WTC11 (cell line): ENCODE results near the gene NEK6. TPM values are rescaled to one million over a fixed set of nuclear protein-coding genes. Genes with fewer than 3 reads are reported as not detected.

ENCODE experiments used
- ATAC-seq: fragments of 200-7000 bp; cut with Tn5 transposase; 2 replicates; pipeline ENCODE4 v1.10.0; 2021; ENCODE audit warnings: mild to moderate bottlenecking, moderate library complexity
- CTCF ChIA-PET: fragments of 300-600 bp; sonication (Branson Sonifier 250); formaldehyde crosslinking; loops from one replicate; lab custom pipeline; 2021; ENCODE audit warnings: antibody characterized with exemption; lab: Charles Lee
- POLR2A ChIA-PET: fragments of 350-600 bp; sonication (Branson Sonifier 250); formaldehyde crosslinking; loops from one replicate; lab custom pipeline; 2021; ENCODE audit warnings: antibody characterized with exemption; lab: Charles Lee
- DNase-seq: peaks from one replicate; pipeline ENCODE4 v3.0.0; 2021; ENCODE audit warnings: low spot score
- H3K27ac Mint-ChIP-seq: 2 replicates; pipeline ENCODE4 v1.8.0; 2021; ENCODE audit warnings: mixed read lengths
- H3K27me3 Mint-ChIP-seq: 2 replicates; pipeline ENCODE4 v1.8.0; 2021; ENCODE audit warnings: low read depth, mild to moderate bottlenecking, moderate library complexity, mixed read lengths
- H3K36me3 Mint-ChIP-seq: 2 replicates; pipeline ENCODE4 v1.8.0; 2021; ENCODE audit warnings: mixed read lengths
- H3K4me1 Mint-ChIP-seq: 2 replicates; pipeline ENCODE4 v1.8.0; 2022; ENCODE audit warnings: mixed read lengths
- H3K4me3 Mint-ChIP-seq: 2 replicates; pipeline ENCODE4 v1.8.0; 2021; ENCODE audit warnings: mild to moderate bottlenecking, moderate library complexity, mixed read lengths
- H3K9me3 Mint-ChIP-seq: 2 replicates; pipeline ENCODE4 v1.8.0; 2021; ENCODE audit warnings: mixed read lengths
- ATF2 ChIP-seq: sonication (generic); formaldehyde crosslinking; IDR thresholded peaks from 2 replicates; pipeline ENCODE4 v1.8.1; 2022; ENCODE audit warnings: low read depth, missing genetic modification reagents, borderline replicate concordance
- CBFB ChIP-seq: sonication (generic); formaldehyde crosslinking; IDR thresholded peaks from 2 replicates; pipeline ENCODE4 v1.8.1; 2022; ENCODE audit warnings: mild to moderate bottlenecking, low read depth, missing genetic modification reagents
- CDX4 ChIP-seq: fragments of 250-450 bp; sonication (Bioruptor Pico); IDR thresholded peaks from 2 replicates; pipeline ENCODE4 v1.9.0; 2021; ENCODE audit warnings: moderate library complexity, mild to moderate bottlenecking, inconsistent platforms, borderline replicate concordance
- CREB1 ChIP-seq: sonication (generic); formaldehyde crosslinking; IDR thresholded peaks from 2 replicates; pipeline ENCODE4 v1.8.0; 2023; ENCODE audit warnings: mild to moderate bottlenecking, missing genetic modification reagents
- EMX1 ChIP-seq: fragments of 250-450 bp; sonication (Bioruptor Pico); IDR thresholded peaks from 2 replicates; pipeline ENCODE4 v1.8.0; 2021; ENCODE audit warnings: mild to moderate bottlenecking
- FOXJ3 ChIP-seq: sonication (generic); formaldehyde crosslinking; IDR thresholded peaks from 2 replicates; pipeline ENCODE4 v1.9.0; 2021; ENCODE audit warnings: missing genetic modification reagents, mild to moderate bottlenecking, borderline replicate concordance
- IRF1 ChIP-seq: sonication (generic); formaldehyde crosslinking; IDR thresholded peaks from 2 replicates; pipeline ENCODE4 v1.8.0; 2023; ENCODE audit warnings: missing genetic modification reagents
- MLX ChIP-seq: sonication (generic); formaldehyde crosslinking; IDR thresholded peaks from 2 replicates; pipeline ENCODE4 v1.8.1; 2023; ENCODE audit warnings: mild to moderate bottlenecking, missing genetic modification reagents, moderate library complexity
- MYBL2 ChIP-seq: sonication (generic); formaldehyde crosslinking; IDR thresholded peaks from 2 replicates; pipeline ENCODE4 v1.8.1; 2023; ENCODE audit warnings: mild to moderate bottlenecking, moderate library complexity, missing genetic modification reagents
- NR2C2 ChIP-seq: sonication (generic); formaldehyde crosslinking; IDR thresholded peaks from 2 replicates; pipeline ENCODE4 v1.8.0; 2022; ENCODE audit warnings: mild to moderate bottlenecking, missing genetic modification reagents
- RORB ChIP-seq: fragments of 250-450 bp; sonication (Bioruptor Pico); IDR thresholded peaks from 2 replicates; pipeline ENCODE4 v1.9.0; 2021; ENCODE audit warnings: mild to moderate bottlenecking
- TCF7 ChIP-seq: sonication (generic); formaldehyde crosslinking; IDR thresholded peaks from 2 replicates; pipeline ENCODE4 v1.8.0; 2022; ENCODE audit warnings: mild to moderate bottlenecking, low read depth, missing genetic modification reagents, moderate library complexity
- ZNF232 ChIP-seq: sonication (generic); formaldehyde crosslinking; IDR thresholded peaks from 2 replicates; pipeline ENCODE4 v1.8.0; 2022; ENCODE audit warnings: mild to moderate bottlenecking, missing genetic modification reagents
- ZNF317 ChIP-seq: sonication (generic); formaldehyde crosslinking; IDR thresholded peaks from 2 replicates; pipeline ENCODE4 v1.8.1; 2023; ENCODE audit warnings: low read depth, mild to moderate bottlenecking, moderate library complexity, missing genetic modification reagents, borderline replicate concordance
- total RNA-seq: library from RNA; stranded (reverse); gene quantifications from 3 replicates; pipeline ENCODE4 v1.2.3, GENCODE V29; 2021
- TF ChIP-seq, protein P1 (sequence below): sonication (generic); formaldehyde crosslinking; IDR thresholded peaks from 2 replicates; pipeline ENCODE4 v1.8.1; 2022; ENCODE audit warnings: low read depth, mild to moderate bottlenecking, moderate library complexity, missing genetic modification reagents, borderline replicate concordance
- TF ChIP-seq, protein P2 (sequence below): sonication (generic); formaldehyde crosslinking; IDR thresholded peaks from 2 replicates; pipeline ENCODE4 v1.8.0; 2022; ENCODE audit warnings: missing genetic modification reagents
- TF ChIP-seq, protein P3 (sequence below): sonication (generic); formaldehyde crosslinking; IDR thresholded peaks from 2 replicates; pipeline ENCODE4 v1.8.1; 2023; ENCODE audit warnings: mild to moderate bottlenecking, missing genetic modification reagents
- TF ChIP-seq, protein P4 (sequence below): sonication (generic); formaldehyde crosslinking; conservative IDR thresholded peaks from 2 replicates; pipeline ENCODE4 v1.8.1; 2022; ENCODE audit warnings: mild to moderate bottlenecking, missing genetic modification reagents
- TF ChIP-seq, protein P5 (sequence below): sonication (generic); formaldehyde crosslinking; IDR thresholded peaks from 2 replicates; pipeline ENCODE4 v1.8.0; 2022; ENCODE audit warnings: mild to moderate bottlenecking, missing genetic modification reagents
- TF ChIP-seq, protein P6 (sequence below): fragments of 250-450 bp; sonication (Bioruptor Pico); IDR thresholded peaks from 2 replicates; pipeline ENCODE4 v2.1.2; 2022; ENCODE audit warnings: mild to moderate bottlenecking, moderate library complexity

NEK6 gene
- total RNA-seq, 1 experiment from 2014 or later = 23.0 TPM

- ATAC-seq (no peak), DNase-seq (no peak)
- Mint-ChIP-seq H3K9me3 (no peaks in the 10 kb centered on the region), H3K27ac (peak overlapping the region; percentile 78), H3K4me3 (no peak overlapping the region), H3K36me3 (peaks cover 41% of the 10 kb centered on the region), H3K27me3 (no peaks in the 10 kb centered on the region), H3K4me1 (no peaks in the 10 kb centered on the region)
- POLR2A ChIA-PET = no interaction called here
- TF ChIP-seq RORB (CRISPR knock-in tag) (no peak), MLX (CRISPR knock-in tag) (no peak)
- CTCF ChIA-PET = interaction anchor here (0.6 kb wide), 1 partner anchor 10 kb away, joined by 10 read pairs; no protein-coding TSS in a partner anchor
Measured at GRCh38 chr9:124352616-124353015, 94.9 kb downstream of the NEK6 start.

DNA sequence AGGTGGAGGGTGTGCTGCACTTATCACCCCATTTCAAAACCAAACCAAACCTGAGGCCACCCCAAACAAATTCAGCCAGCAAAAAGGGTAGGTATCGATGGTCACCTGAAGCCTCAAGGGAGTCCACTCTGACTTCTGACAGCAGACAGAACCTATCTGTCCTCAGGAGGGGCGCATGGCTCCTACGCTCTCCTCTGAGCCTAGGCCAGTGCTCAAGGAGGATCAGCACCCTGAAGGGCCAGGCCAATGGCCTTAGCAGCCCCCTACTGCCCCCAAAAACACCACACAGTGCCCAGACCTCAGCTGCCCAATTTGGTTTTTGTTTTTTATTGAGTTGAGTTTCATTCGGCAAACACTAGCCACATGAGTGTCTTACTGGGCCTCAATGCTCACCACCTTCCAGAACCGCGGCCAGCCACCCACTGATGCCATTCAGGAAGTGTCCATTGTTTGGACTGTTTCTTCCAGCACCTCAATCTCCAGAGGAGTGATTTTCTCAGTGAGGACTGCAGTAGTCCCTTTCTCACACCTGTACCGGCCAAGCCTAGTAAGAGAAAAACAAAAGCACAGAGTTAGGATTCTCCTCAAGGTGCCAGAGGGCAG is 95.5 kb downstream of the NEK6 start:
- H3K36me3 Mint-ChIP-seq = peaks cover 39% of the 10 kb centered on the region
- no peaks in the 10 kb centered on the region for H3K9me3 Mint-ChIP-seq
- ChIA-PET CTCF (interaction anchor here (0.6 kb wide), 1 partner anchor 10 kb away, joined by 10 read pairs; no protein-coding TSS in a partner anchor), POLR2A (no interaction called here)
- no peak overlapping the region for H3K4me3 Mint-ChIP-seq
- TF ChIP-seq ATF2 (no peak), FOXJ3 (CRISPR knock-in tag) (no peak), CBFB (no peak), TCF7 (no peak), ZNF232 (no peak), EMX1 (CRISPR knock-in tag) (no peak), MYBL2 (CRISPR knock-in tag) (no peak), IRF1 (CRISPR knock-in tag) (no peak), NR2C2 (CRISPR knock-in tag) (no peak), CDX4 (CRISPR knock-in tag) (no peak), ZNF317 (CRISPR knock-in tag) (no peak), CREB1 (no peak)
- TF ChIP-seq, protein P1, sequence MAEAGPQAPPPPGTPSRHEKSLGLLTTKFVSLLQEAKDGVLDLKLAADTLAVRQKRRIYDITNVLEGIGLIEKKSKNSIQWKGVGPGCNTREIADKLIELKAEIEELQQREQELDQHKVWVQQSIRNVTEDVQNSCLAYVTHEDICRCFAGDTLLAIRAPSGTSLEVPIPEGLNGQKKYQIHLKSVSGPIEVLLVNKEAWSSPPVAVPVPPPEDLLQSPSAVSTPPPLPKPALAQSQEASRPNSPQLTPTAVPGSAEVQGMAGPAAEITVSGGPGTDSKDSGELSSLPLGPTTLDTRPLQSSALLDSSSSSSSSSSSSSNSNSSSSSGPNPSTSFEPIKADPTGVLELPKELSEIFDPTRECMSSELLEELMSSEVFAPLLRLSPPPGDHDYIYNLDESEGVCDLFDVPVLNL = no peak
- TF ChIP-seq, protein P2, sequence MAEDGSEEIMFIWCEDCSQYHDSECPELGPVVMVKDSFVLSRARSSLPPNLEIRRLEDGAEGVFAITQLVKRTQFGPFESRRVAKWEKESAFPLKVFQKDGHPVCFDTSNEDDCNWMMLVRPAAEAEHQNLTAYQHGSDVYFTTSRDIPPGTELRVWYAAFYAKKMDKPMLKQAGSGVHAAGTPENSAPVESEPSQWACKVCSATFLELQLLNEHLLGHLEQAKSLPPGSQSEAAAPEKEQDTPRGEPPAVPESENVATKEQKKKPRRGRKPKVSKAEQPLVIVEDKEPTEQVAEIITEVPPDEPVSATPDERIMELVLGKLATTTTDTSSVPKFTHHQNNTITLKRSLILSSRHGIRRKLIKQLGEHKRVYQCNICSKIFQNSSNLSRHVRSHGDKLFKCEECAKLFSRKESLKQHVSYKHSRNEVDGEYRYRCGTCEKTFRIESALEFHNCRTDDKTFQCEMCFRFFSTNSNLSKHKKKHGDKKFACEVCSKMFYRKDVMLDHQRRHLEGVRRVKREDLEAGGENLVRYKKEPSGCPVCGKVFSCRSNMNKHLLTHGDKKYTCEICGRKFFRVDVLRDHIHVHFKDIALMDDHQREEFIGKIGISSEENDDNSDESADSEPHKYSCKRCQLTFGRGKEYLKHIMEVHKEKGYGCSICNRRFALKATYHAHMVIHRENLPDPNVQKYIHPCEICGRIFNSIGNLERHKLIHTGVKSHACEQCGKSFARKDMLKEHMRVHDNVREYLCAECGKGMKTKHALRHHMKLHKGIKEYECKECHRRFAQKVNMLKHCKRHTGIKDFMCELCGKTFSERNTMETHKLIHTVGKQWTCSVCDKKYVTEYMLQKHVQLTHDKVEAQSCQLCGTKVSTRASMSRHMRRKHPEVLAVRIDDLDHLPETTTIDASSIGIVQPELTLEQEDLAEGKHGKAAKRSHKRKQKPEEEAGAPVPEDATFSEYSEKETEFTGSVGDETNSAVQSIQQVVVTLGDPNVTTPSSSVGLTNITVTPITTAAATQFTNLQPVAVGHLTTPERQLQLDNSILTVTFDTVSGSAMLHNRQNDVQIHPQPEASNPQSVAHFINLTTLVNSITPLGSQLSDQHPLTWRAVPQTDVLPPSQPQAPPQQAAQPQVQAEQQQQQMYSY (CRISPR knock-in tag) = no peak
- TF ChIP-seq, protein P3, sequence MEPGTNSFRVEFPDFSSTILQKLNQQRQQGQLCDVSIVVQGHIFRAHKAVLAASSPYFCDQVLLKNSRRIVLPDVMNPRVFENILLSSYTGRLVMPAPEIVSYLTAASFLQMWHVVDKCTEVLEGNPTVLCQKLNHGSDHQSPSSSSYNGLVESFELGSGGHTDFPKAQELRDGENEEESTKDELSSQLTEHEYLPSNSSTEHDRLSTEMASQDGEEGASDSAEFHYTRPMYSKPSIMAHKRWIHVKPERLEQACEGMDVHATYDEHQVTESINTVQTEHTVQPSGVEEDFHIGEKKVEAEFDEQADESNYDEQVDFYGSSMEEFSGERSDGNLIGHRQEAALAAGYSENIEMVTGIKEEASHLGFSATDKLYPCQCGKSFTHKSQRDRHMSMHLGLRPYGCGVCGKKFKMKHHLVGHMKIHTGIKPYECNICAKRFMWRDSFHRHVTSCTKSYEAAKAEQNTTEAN (CRISPR knock-in tag) = no peak
- TF ChIP-seq, protein P4, sequence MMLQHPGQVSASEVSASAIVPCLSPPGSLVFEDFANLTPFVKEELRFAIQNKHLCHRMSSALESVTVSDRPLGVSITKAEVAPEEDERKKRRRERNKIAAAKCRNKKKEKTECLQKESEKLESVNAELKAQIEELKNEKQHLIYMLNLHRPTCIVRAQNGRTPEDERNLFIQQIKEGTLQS (CRISPR knock-in tag) = no peak
- TF ChIP-seq, protein P5, sequence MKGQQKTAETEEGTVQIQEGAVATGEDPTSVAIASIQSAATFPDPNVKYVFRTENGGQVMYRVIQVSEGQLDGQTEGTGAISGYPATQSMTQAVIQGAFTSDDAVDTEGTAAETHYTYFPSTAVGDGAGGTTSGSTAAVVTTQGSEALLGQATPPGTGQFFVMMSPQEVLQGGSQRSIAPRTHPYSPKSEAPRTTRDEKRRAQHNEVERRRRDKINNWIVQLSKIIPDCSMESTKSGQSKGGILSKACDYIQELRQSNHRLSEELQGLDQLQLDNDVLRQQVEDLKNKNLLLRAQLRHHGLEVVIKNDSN (CRISPR knock-in tag) = no peak
- TF ChIP-seq, protein P6, sequence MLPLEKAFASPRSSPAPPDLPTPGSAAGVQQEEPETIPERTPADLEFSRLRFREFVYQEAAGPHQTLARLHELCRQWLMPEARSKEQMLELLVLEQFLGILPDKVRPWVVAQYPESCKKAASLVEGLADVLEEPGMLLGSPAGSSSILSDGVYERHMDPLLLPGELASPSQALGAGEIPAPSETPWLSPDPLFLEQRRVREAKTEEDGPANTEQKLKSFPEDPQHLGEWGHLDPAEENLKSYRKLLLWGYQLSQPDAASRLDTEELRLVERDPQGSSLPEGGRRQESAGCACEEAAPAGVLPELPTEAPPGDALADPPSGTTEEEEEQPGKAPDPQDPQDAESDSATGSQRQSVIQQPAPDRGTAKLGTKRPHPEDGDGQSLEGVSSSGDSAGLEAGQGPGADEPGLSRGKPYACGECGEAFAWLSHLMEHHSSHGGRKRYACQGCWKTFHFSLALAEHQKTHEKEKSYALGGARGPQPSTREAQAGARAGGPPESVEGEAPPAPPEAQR = no peak
- 0 out of 2 replicates have a peak, but pooled peaks cover under 1% of the 10 kb centered on the region for H3K4me1 Mint-ChIP-seq
- ATAC-seq (no peak), DNase-seq (no peak)
- H3K27ac Mint-ChIP-seq = peak overlapping the region; percentile 63
- H3K27me3 Mint-ChIP-seq = no peaks in the 10 kb centered on the region
